GM18505 (cell line): ENCODE data around the gene HRNR.

ENCODE experiments used
- ATAC-seq: cut with Tn5 transposase; IDR thresholded peaks from one replicate; pipeline ENCODE4 v1.9.1; 2021; ENCODE audit not compliant: unreplicated experiment
- POLR2A ChIP-seq: IDR thresholded peaks from 4 replicates; pipeline ENCODE4 v1.6.1; 2011; ENCODE audit warnings: borderline replicate concordance; ENCODE audit not compliant: insufficient read depth, insufficient read length; ENCODE audit errors: extremely low read depth

The HRNR gene

GRCh38 chr1:152169366-152170025 lies 54.5 kb downstream of the HRNR start:
- no peak for TF ChIP-seq POLR2A
- ATAC-seq = no peak

- no peak for TF ChIP-seq POLR2A
- ATAC-seq = no peak
Observed at GRCh38 chr1:152168535-152168868, 55.5 kb downstream of the HRNR start.

- TF ChIP-seq POLR2A = no peak
- no peak for ATAC-seq
Observed at GRCh38 chr1:152167835-152168534, 56.0 kb downstream of the HRNR start.

- ATAC-seq = no peak
- TF ChIP-seq POLR2A = no peak
Observed at GRCh38 chr1:152166966-152167365, 57.0 kb downstream of the HRNR start.

- ATAC-seq = no peak
- TF ChIP-seq POLR2A = no peak
Observed at GRCh38 chr1:152165286-152166077, 58.5 kb downstream of the HRNR start.

- TF ChIP-seq POLR2A = no peak
- no peak for ATAC-seq
Observed at GRCh38 chr1:152164517-152165136, 59.4 kb downstream of the HRNR start.

- no peak for TF ChIP-seq POLR2A
- no peak for ATAC-seq
Observed at GRCh38 chr1:152162792-152163463, 61.1 kb downstream of the HRNR start.
